GM21723 (cell line): Measurements from ENCODE around the gene RARB.

Experiments used
- ATAC-seq: cut with Tn5 transposase; IDR thresholded peaks from one replicate; pipeline ENCODE4 v1.9.1; 2021; ENCODE audit warnings: mild to moderate bottlenecking, moderate library complexity; ENCODE audit not compliant: unreplicated experiment

Gene RARB

DNA sequence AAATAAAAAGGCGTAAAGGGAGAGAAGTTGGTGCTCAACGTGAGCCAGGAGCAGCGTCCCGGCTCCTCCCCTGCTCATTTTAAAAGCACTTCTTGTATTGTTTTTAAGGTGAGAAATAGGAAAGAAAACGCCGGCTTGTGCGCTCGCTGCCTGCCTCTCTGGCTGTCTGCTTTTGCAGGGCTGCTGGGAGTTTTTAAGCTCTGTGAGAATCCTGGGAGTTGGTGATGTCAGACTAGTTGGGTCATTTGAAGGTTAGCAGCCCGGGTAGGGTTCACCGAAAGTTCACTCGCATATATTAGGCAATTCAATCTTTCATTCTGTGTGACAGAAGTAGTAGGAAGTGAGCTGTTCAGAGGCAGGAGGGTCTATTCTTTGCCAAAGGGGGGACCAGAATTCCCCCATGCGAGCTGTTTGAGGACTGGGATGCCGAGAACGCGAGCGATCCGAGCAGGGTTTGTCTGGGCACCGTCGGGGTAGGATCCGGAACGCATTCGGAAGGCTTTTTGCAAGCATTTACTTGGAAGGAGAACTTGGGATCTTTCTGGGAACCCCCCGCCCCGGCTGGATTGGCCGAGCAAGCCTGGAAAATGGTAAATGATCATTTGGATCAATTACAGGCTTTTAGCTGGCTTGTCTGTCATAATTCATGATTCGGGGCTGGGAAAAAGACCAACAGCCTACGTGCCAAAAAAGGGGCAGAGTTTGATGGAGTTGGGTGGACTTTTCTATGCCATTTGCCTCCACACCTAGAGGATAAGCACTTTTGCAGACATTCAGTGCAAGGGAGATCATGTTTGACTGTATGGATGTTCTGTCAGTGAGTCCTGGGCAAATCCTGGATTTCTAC lies at the start of gene RARB:
RARB (plus strand) TSS at position 322 of the 847 bp plus-strand sequence; CDS start at position 791, 469 bp downstream.
- ATAC-seq: peak; percentile 56

DNA sequence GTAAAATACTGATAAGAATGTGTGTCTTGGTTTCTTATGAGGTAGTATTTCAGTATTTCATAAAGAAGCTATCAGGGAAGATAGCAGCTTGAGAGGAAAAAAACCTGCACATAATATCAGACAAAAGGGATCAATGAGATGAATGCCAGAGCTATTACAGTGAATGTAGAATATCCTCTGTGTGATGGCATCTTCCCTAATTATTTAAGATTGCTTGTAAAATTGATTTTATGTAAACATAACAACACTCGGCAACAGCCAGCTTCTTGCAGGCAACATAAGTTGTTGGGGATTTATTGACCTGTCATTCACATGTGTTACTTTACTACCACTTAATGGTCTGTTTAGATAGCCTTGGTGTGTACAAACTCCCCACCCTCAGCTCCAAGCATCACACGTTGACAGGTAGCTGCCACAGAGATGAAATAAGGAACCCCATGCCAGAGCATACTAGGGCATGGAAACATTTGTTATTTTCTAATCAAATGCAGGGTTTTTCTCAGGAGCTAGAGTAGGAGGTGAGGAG lies 49.2 kb upstream of the RARB start:
- ATAC-seq: no peak

DNA sequence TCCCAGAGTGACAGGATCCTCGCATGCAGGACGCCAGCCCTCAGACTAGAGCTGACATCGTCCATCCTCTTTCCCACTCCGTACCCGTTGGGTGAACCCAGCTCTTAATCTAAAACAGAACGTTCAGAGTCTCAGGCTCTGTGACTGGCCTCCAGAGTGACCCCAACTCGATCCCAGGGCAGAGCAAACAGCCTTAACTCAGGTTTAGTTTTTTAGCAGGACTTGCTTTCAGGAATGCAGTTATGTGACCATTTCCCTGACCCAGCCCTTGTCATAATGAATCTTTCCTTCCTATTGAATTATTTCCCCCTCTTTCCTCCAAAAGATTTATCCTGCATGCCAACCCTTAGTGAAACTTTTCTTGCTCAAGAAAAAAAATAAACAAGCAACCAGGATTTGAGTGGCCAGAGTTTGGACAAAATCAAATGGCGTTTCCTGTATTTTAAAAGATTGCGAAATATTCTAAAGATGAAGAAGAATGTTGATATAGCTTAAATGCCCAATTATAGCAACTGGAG lies 47.8 kb upstream of the RARB start:
- ATAC-seq: no peak

DNA sequence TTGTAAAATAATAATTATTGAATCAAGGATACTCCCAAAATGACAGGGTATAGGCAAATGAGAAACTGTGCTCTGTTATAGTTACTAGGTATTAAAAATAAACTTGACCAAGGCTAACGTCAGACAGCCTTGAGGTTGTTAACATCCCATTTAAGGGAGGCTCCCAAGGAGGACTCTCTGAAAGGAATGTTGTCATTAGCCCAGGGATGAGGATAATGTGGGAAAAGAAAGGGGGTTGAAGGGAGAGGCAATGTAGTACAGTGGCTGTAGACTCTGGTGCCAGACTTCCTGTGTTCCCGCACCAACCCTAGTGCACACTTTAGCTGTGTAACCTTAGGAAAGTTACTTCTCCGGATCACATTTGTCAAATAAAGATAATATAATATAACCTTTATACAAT lies 47.0 kb upstream of the RARB start:
- no peak for ATAC-seq

DNA sequence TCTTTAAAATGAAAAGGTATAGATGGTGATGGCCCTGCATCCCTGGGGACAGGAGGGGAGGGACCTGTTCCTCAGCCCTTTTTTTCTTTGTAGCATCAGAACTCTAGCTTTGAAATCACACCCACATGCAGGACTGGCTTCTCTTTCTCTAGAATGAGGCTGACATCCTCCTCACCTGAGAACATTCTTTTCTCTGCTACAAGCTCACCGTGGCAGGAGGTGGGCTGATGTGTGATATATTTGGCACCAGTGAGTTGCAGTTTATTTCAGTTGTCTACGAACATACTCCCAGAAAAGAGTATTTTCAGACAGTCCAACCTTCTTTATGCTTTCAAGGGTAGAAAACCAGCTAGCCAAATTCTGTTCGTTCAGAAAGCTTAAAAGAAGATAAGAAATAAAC lies 43.6 kb upstream of the RARB start:
- ATAC-seq: no peak

DNA sequence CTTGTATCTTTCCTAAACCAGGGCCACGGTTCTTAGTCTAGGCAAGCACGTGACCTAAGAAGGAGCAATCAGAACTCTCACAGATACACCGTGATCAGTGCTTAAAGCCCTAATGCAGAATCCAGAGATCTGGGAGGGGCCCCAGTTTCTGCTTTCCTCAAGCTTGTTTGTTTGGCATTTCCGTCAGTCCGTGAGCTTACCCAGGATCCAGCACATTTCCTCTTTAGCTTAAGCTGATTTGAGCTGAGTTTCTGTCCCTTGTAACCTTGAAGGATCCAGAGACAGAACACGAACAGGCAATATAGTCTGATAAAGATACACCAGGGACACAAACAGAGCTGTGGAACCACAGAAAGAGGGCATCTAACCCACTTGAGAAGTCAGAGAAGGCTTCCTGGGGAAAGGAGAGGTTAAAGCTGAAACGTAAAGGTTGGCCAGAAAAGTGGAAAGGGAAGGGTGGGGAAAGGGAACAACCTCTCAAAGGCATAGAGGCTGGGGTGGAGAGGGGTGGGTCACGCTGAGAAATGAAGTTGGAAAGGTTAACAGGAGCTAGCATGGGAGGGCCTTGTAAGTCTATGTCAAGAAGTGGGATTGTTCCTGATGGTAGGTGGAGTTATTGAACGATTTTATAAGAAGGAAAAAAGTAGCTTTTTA lies 42.1 kb upstream of the RARB start:
- ATAC-seq: no peak

DNA sequence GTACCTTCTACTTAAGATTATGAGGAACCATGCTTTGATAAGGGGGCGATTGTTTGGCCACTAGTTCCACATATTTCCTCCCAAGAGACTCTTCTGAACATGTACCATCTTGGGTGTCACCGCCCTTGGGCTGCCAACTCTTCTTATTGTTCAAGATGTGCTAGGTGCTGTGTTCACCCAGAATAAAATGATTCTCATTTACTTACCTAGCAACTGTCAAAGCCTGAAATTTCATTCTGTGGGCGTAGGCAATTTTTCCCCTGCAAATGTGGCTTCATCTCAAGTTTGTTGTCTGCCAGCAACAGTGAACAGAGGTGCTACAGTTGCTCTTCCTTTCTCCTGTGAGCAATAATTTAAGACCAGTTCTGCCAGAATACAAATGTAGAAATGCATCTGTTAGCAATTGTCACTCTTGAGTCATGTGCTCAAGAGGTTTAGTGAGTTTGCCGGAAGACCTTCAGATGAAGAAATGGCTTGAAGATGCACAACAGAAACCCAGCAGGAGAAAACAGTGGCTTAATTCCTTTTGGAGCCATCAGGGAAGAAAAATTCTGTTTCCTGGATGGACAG lies 41.3 kb upstream of the RARB start:
- no peak for ATAC-seq

DNA sequence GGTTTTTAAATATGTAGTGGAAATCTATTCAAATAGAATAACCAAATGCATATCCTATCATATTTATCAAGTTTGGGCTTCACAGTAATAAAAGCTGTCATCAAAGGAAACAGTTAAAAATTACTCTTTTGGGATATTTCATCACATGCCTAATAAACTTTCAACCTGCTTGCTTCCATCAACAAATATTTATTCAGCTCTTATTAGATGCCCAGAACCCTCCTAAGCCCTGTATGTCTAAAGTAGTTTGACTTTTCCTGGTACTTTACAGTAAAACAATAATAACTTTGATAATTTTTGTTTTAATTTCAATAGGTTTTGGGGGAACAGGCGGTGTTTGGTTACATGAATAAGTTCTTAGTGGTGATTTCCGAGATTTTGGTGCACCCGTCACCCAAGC lies 37.5 kb upstream of the RARB start:
- ATAC-seq: no peak

DNA sequence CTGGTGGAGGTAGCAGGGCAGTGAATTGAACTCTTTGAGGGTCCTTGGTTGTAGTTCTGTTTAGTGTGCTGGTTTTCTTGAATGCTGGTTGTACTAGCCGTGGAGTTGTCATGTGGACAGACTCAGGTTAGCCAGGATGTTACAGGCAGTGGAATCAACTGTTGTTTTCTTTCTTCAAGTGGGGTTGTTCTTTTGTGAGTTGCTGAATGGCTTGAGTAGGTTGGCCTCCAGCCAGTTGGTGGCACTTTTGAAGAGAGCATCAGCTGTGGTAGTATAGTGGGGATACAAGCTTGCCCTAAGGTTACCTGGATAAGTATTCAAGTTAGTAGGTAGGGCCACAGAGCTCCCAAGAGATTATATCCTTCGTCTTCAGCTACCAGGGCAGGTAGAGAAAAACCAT lies 31.8 kb upstream of the RARB start:
- ATAC-seq: no peak

DNA sequence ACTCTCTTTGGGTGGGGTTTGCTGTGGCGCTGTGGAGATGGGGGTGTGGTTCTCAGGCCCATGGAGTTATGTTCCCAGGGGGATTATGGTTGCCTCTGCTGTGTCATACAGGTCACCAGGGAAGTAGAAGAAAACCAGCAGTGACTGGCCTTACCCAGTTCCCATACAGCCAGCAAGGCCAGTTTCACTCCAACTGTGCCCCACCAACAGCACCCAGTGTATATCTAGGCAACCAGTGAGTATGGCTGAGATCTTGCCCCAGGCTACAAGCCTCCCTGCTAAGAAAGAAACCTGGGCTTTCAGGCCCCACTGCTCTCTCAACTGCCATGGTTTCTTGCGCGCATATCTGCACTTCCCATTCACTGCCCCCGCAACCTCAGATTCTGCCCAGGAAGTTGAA lies 31.4 kb upstream of the RARB start:
- ATAC-seq: no peak

DNA sequence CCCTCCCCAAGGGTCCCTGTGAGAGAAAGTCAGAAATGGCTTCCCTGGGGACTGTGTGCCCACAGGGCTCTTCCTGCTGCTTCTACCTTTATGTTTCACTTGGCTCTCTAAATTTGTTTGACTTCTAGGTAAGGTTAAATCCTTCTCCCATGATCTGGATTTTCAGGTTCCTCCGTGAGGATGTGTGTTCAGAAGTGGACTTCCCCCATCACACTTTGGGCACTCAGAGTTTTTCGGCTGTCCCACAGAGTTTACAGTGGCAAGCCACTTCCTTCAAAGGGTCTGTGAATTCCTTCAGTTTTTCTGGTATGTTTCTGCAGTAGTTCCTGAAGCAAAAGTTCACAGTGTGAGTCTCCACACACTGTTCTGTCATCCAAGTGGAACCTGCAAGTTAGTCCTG lies 30.9 kb upstream of the RARB start:
- ATAC-seq: no peak

DNA sequence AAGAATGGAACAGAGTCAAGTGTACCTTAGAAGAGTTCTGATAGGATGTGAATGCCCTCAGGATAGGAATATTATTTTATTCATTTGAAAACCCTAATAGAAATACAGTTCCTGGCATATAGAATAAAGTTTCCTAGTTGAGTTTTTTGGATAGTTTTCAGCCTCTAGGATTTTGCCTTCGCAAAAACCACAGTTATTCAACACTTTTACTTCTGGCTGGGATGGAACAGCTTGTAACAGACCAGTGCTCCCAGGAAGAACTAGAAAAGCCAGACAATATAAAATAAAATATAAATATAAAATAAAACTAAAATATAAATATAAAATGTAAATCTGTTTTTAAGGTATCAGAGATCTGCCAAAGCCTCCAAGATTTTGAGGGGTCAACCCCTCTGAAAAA lies 27.5 kb upstream of the RARB start:
- no peak for ATAC-seq

DNA sequence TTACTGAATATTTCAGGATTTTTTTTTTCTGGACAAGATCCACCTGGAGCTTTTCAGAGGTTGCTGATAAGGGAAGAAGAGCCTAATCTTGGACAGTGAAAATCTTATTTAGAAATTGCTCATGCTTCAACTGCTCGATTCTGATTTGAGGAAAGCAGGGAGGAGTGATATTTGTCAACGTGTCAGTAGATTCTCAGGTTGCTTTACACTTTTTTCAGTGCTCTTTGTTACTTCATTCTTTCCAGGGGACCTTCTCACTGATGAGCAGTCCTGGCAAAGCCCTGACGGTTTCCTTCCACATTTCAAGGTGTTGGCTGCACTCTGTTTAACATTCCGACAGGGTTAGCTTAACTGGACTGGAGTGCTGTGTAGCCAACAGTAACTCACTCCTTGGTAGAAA lies 24.1 kb upstream of the RARB start:
- ATAC-seq: no peak

DNA sequence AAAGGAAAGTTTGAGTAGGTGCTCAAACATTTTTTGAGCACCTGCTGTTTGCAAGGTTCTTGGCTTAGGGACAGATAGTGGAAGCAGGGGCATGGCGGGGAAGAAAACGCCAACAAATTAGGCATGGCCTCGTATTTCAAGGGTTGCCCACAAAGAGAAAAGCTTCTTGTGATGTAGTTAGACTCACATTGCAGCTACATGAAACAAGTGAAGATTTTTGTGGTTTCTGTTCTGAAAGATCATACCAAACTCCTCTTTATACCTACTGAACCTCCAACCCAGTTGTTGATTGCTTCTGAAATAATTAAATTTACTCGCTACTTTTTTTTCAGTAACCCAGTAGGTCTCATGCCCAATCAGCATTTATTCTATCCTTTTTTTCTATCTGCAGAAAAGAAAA lies 23.5 kb upstream of the RARB start:
- ATAC-seq: no peak

DNA sequence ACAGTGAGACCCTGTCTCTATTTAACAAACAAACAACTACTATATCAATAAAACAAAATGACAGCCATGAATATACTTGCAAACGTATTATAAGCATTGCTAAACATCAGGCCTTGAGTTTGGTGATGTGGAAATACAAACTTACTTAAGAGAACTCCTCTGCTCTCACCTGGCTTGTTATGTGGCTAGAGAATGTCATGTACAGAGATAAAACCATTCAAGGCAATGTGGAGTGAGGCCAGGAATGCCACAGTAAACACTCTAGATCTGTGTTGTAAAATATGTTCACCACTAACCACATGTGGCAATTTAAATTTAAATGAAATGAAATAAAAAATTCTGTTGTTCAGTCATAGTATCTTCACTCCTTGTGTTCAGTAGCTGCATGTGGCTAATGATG lies 22.7 kb upstream of the RARB start:
- ATAC-seq: no peak

DNA sequence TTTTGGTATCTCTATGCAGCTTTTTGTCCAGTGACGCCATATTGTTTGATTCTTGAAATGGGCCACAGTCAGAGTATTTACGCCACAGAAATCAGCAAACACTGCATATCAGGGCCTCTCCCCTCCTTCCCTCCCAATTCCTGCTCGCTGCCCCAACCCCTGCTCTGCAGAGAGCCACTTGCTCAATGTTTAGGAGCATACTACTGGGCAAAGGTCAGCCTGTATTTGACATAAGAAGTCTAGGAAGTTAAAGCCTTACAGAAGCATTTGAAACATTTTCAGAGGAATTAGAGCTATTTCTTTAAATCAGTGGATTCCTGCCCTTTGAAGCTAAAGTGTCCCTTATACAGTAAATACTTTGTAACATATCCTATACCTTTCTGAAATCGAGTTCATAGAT lies 17.4 kb upstream of the RARB start:
- no peak for ATAC-seq

DNA sequence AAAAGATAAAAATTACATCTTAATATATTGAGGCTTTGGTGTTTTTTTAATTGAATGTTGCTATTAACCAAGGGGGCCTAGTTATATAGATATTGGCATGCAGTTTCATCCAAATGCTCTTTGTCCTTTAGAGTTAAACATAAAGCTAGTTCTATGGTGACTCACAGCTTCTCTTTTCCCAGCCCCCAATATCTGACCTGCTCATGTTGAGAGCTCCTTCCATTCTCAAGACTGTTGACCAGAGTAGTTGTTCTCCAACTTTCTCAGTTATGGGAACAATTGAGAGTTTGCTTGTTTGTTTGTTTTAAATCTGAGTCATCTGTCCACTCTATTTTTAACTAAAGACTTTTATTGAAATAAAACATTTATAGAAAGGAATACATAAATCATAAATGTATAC lies 15.8 kb upstream of the RARB start:
- no peak for ATAC-seq

DNA sequence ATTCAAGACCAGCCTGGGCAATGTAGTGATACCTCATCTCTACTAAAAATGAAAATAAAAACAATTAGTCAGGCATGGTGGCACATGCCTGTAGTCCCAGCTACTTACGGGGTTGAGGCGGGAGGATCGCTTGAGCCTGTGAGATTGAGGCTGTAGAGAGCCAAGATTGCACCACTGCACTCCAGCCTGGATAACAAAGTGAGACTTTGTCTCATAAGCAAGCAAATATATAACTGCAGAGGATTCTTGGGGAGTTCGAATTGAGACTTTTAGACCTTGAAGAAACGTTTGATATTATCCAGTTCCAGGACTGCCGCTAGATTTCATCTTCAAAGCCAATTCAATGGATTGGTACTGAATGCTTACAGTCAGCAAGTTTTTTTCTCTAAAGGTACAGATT lies 11.9 kb upstream of the RARB start:
- no peak for ATAC-seq

DNA sequence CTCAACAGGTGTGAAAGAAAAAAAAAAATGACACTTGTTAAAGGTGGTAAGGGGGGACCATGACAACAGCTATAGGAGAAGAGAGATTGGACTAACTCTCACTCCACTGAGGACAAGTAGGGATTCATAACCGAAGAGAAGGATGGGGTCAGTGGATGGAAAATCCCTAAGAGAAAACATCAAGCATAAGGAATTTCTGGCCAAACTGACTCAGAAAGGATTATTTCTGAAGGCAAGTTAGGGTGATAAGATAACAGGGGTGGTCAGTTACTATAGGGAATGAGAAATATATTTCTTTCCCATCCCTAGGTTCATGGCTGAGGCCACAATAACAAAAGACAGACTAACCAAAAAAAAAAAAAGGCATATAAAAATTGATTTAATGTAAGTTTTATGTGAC lies 9.5 kb upstream of the RARB start:
- ATAC-seq: no peak

DNA sequence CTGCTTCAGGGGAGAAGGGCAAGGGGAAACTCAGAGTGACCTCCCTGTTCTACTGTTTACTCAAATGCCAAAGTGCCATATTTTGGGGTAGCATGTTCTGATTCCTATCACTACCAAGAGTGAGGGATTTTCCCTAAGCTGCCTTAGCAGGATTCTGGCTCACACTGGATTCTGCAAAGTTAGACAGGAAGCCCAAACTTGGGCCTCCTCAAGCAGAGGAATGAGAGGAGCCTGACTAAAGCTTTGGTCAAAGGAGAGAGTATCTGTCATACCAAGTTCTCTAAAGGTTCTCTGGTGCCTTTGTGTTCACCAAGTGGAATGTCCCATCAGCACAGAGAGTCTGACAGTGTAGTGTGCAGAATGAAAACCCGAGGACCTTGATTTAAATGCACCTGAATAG lies 8.8 kb upstream of the RARB start:
- no peak for ATAC-seq

DNA sequence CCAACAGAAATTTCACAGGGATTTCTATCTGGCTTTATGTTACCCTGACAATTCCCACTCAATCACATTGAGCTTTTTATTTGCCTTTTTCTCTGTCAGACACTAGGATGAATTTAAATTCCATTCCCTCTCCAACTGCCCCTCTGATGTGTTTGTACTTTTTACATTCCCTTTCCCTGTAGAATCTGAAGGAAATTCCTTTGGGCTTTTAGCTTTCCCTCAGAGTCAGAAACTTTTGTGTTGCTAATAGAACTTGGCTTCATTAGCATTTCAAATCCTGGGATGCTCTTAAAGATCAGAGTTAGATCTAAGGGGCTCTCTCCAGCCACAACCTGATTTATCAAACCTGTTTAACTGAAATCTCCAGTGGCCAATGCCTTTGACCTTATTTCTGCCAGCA lies 7.9 kb upstream of the RARB start:
- ATAC-seq: no peak

DNA sequence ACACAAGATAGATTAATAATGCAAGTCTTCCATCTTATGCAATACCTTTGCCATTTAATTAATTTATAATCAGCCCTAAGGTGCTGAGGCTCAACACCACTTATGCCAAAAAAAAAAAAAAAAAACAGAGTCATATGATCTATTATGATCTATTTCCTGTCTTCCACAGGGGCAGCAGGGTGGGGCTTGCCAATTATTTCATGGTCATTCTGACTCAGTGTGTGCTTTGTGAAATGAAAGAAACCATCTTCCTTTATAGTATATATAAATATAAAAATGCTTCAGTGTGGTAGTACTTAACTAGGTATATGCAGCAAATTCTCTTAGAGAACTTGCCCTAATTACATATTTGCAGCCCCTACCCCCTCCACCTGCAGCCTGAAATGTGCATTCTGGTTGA lies 7.2 kb upstream of the RARB start:
- ATAC-seq: no peak
